K562 (cell line): Measurements from ENCODE around the gene GPR162. TPM values are rescaled to one million over a fixed set of nuclear protein-coding genes. Genes with fewer than 3 reads are reported as not detected.

Experiments used
- ATAC-seq: fragments of 200-7000 bp; cut with Tn5 transposase; 3 replicates; pipeline ENCODE4 v1.9.1; 2020; ENCODE audit warnings: moderate library complexity
- BruUV-seq: library from RNA; stranded (reverse); fragments of 400-500 nt; replicated peaks from 2 replicates; lab custom pipeline; 2021; lab: Mats Ljungman, UMichigan
- CTCF ChIA-PET: fragments of 300-600 bp; formaldehyde crosslinking; extraction: SDS; loops from one replicate; lab custom pipeline; 2021; ENCODE audit warnings: low intra/inter-chr PET ratio; lab: Yijun Ruan, JAX
- POLR2A ChIA-PET: fragments of 300-600, 350-650 bp; sonication (Branson Sonifier 250); formaldehyde crosslinking; extraction: SDS; loops from one replicate; lab custom pipeline; 2021; ENCODE audit warnings: antibody characterized with exemption, inconsistent platforms; lab: Yijun Ruan, JAX
- DNase-seq, 4 experiments: peaks; one replicate each; pipeline versions ENCODE4 v3.0.0 to v3.0.0-alpha.2; 2011 to 2018; ENCODE audit warnings: low spot score in 3 of 4, mixed read lengths in 3 of 4; ENCODE audit errors: extremely low read depth in 1 of 4
- FAIRE-seq: peaks from 2 replicates; lab custom pipeline; 2011; peaks lifted over from hg19 to GRCh38; lab: Jason Lieb, UNC
- H2AFZ ChIP-seq: 2 replicates; pipeline ENCODE4 v1.6.0; 2011; ENCODE audit warnings: low read depth, low read length, control low read depth, inconsistent platforms
- H3K27ac ChIP-seq: fragments of 200-600 bp; 3 replicates; pipeline ENCODE4 v1.8.0; 2011; ENCODE audit warnings: low read depth, mild to moderate bottlenecking, control low read depth, inconsistent platforms, low read length, moderate library complexity, mixed read lengths; ENCODE audit errors: extremely low read depth
- H3K27me3 ChIP-seq, 2 experiments: fragments of 300-600 bp in 1 of 2; 2 replicates in 1 of 2; 3 replicates in 1 of 2; pipeline versions ENCODE4 v1.6.0 to v1.8.0; 2011; ENCODE audit warnings: inconsistent platforms in 2 of 2, low read length in 2 of 2, mild to moderate bottlenecking in 1 of 2, mixed read lengths in 1 of 2, moderate library complexity in 1 of 2; ENCODE audit not compliant: control insufficient read depth in 2 of 2, insufficient read depth in 2 of 2
- H3K36me3 ChIP-seq: fragments of 300-600 bp; 3 replicates; pipeline ENCODE4 v1.8.0; 2011; ENCODE audit warnings: mild to moderate bottlenecking, low read length, inconsistent platforms; ENCODE audit not compliant: control insufficient read depth, insufficient read depth
- H3K4me1 ChIP-seq, 2 experiments: fragments of 200-600 bp in 1 of 2; replicated peaks in 1 of 2; 2 replicates in 1 of 2; 3 replicates in 1 of 2; pipeline versions ENCODE4 v1.5.1 to v1.8.0; 2011; ENCODE audit warnings: inconsistent platforms in 2 of 2, low read length in 2 of 2, mild to moderate bottlenecking in 1 of 2, mixed read lengths in 1 of 2, moderate library complexity in 1 of 2; ENCODE audit not compliant: control insufficient read depth in 2 of 2, insufficient read depth in 2 of 2
- H3K4me2 ChIP-seq: 2 replicates; pipeline ENCODE4 v1.6.1; 2011; ENCODE audit warnings: low read length, control low read depth, inconsistent platforms, mixed read lengths; ENCODE audit not compliant: insufficient read depth
- H3K4me3 ChIP-seq: fragments of 200-600 bp; sonication (generic), shearing (Covaris generic); 2 replicates; pipeline ENCODE4 v1.5.1; 2016; ENCODE audit warnings: control low read depth, inconsistent platforms
- H3K79me2 ChIP-seq: fragments of 200-600 bp; 3 replicates; pipeline ENCODE4 v1.8.0; 2011; ENCODE audit warnings: low read length, inconsistent platforms; ENCODE audit not compliant: control insufficient read depth, insufficient read depth
- H3K9ac ChIP-seq, 2 experiments: 2 replicates each; pipeline versions ENCODE4 v1.6.0 to v1.6.1; 2011; ENCODE audit warnings: low read depth in 2 of 2, low read length in 2 of 2, control low read depth in 1 of 2, inconsistent platforms in 1 of 2, mild to moderate bottlenecking in 1 of 2, mixed read lengths in 1 of 2; ENCODE audit not compliant: insufficient read depth in 1 of 2
- H3K9me1 ChIP-seq: one replicate; pipeline ENCODE4 v1.6.0; 2011; ENCODE audit warnings: inconsistent platforms, mild to moderate bottlenecking, low read length, moderate library complexity; ENCODE audit not compliant: control insufficient read depth, insufficient read depth
- H3K9me3 ChIP-seq: replicated peaks from 2 replicates; pipeline ENCODE4 v1.5.1; 2011; ENCODE audit warnings: low read depth, low read length, inconsistent platforms; ENCODE audit not compliant: control insufficient read depth, insufficient read depth
- H4K20me1 ChIP-seq: replicated peaks from 2 replicates; pipeline ENCODE4 v1.6.1; 2011; ENCODE audit warnings: low read length, inconsistent platforms, mixed read lengths; ENCODE audit not compliant: control insufficient read depth, insufficient read depth
- BRCA1 ChIP-seq, 2 experiments: fragments of 450-650 bp in 1 of 2; sonication (generic) in 1 of 2; formaldehyde crosslinking in 1 of 2; IDR thresholded peaks; 2 replicates each; pipeline versions ENCODE4 v1.5.0 to v1.6.1; 2017 to 2020; ENCODE audit warnings: mild to moderate bottlenecking in 1 of 2, missing genetic modification reagents in 1 of 2
- CBX8 ChIP-seq: fragments of 200-600 bp; sonication (generic); IDR thresholded peaks from 2 replicates; pipeline ENCODE4 v1.6.1; 2012; ENCODE audit warnings: borderline replicate concordance, mixed run types, low read depth, mild to moderate bottlenecking, moderate library complexity, mixed read lengths, low read length, control low read depth, inconsistent platforms; ENCODE audit not compliant: poor library complexity, severe bottlenecking; ENCODE audit errors: extremely low read depth
- EHMT2 ChIP-seq: fragments of 450-650 bp; IDR thresholded peaks from 2 replicates; pipeline ENCODE4 v1.6.1; 2018; ENCODE audit warnings: antibody characterized with exemption
- GATA2 ChIP-seq: sonication (generic); formaldehyde crosslinking; IDR thresholded peaks from 2 replicates; pipeline ENCODE4 v1.4.0; 2020; ENCODE audit warnings: mild to moderate bottlenecking, missing genetic modification reagents
- HDAC1 ChIP-seq, 2 experiments: fragments of 450-650 bp; IDR thresholded peaks; 2 replicates each; pipeline ENCODE4 v1.6.1; 2016 to 2017; ENCODE audit warnings: inconsistent platforms in 1 of 2, mild to moderate bottlenecking in 1 of 2, moderate library complexity in 1 of 2
- MYC ChIP-seq, 2 experiments: fragments of 250-450 bp in 1 of 2; sonication (Bioruptor Pico) in 1 of 2; IDR thresholded peaks; 2 replicates each; pipeline versions ENCODE4 v1.5.1 to v1.6.1; 2012 to 2021; ENCODE audit warnings: low read depth in 2 of 2, borderline replicate concordance in 1 of 2, improper control_type of control experiment in 1 of 2, low read length in 1 of 2, mild to moderate bottlenecking in 1 of 2, moderate library complexity in 1 of 2
- POLR2H ChIP-seq: IDR thresholded peaks from 2 replicates; pipeline ENCODE4 v1.6.1; 2016; ENCODE audit warnings: missing genetic modification characterization, low read depth, mild to moderate bottlenecking, control low read depth, missing compliant biosample characterization, moderate library complexity
- PTRF ChIP-seq: fragments of 450-650 bp; IDR thresholded peaks from 2 replicates; pipeline ENCODE4 v1.6.1; 2016; ENCODE audit warnings: mild to moderate bottlenecking, missing genetic modification characterization, missing compliant biosample characterization
- RB1 ChIP-seq: fragments of 450-650 bp; IDR thresholded peaks from 2 replicates; pipeline ENCODE4 v1.6.1; 2017; ENCODE audit warnings: low read depth, mild to moderate bottlenecking
- SIN3A ChIP-seq, 2 experiments: fragments of 150-350 bp in 1 of 2; IDR thresholded peaks; 2 replicates each; pipeline ENCODE4 v1.6.1; 2011 to 2016; ENCODE audit warnings: borderline replicate concordance in 2 of 2, low read depth in 2 of 2, low read length in 2 of 2, mild to moderate bottlenecking in 2 of 2, moderate library complexity in 2 of 2; ENCODE audit not compliant: control insufficient read depth in 1 of 2
- SMC3 ChIP-seq: conservative IDR thresholded peaks from 2 replicates; pipeline ENCODE4 v1.6.1; 2011; ENCODE audit warnings: low read depth, low read length, improper control_type of control experiment; ENCODE audit not compliant: insufficient read depth
- TBL1XR1 ChIP-seq, 2 experiments: IDR thresholded peaks; 2 replicates each; pipeline ENCODE4 v1.6.1; 2012; ENCODE audit warnings: improper control_type of control experiment in 2 of 2, low read length in 2 of 2, mild to moderate bottlenecking in 1 of 2
- USF1 ChIP-seq: sonication (generic); formaldehyde crosslinking; IDR thresholded peaks from 2 replicates; pipeline ENCODE4 v1.9.0; 2022; ENCODE audit warnings: mild to moderate bottlenecking, missing genetic modification reagents
- ZBTB7A ChIP-seq: IDR thresholded peaks from 2 replicates; pipeline ENCODE4 v1.6.1; 2011; ENCODE audit warnings: low read depth, mild to moderate bottlenecking, low read length, moderate library complexity, borderline replicate concordance; ENCODE audit not compliant: control insufficient read depth
- ZNF121 ChIP-seq: sonication (generic); formaldehyde crosslinking; conservative IDR thresholded peaks from 2 replicates; pipeline ENCODE4 v1.8.0; 2022; ENCODE audit warnings: missing genetic modification reagents
- ZNF79 ChIP-seq: fragments of 250-450 bp; sonication (Bioruptor Pico); IDR thresholded peaks from 2 replicates; pipeline ENCODE4 v1.4.0; 2020; ENCODE audit warnings: low read depth, mild to moderate bottlenecking, moderate library complexity
- WGBS: fragments of 100-300 bp; shearing (Covaris generic); methylation state at CpG from one replicate; pipeline ENCODE4 v1.1.6; 2016; ENCODE audit warnings: low coverage, mixed read lengths; ENCODE audit not compliant: insufficient coverage; ENCODE audit errors: missing lambda C conversion rate; 5-methylcytosine and 5-hydroxymethylcytosine counted together
- in situ Hi-C: fragments of 300-500 bp; cut with MboI; formaldehyde crosslinking; loops from 4 replicates; pipeline ENCODE4 v1.15.0; 2018; ENCODE audit warnings: inconsistent platforms, mixed read lengths
- intact Hi-C: fragments of 100-400 bp; cut with micrococcal nuclease; formaldehyde crosslinking; loops from 2 replicates; pipeline ENCODE4 v1.14.2; 2022
- polyA plus RNA-seq, 8 experiments: library from polyadenylated mRNA; depleted of rRNA in 4 of 8; stranded (reverse) in 5 of 8; unstranded in 3 of 8; fragments of >200 nt; fragmentation: Nextera tagmentation in 2 of 8; fragmentation: Illumina TruSeq in 1 of 8; extraction: Ambion mirVana in 2 of 8; extraction: Trizol in 1 of 8; gene quantifications; 2 replicates each; pipeline versions ENCODE4 v1.2.1 to v1.2.3, GENCODE V29; 2011 to 2014; ENCODE audit warnings: inconsistent platforms in 1 of 8, missing spikeins in 1 of 8
- total RNA-seq, 7 experiments: library from RNA; depleted of rRNA in 6 of 7; stranded (reverse); fragments of >200 nt in 6 of 7; fragmentation: Illumina TruSeq in 2 of 7; extraction: Trizol in 2 of 7; gene quantifications; 2 replicates each; pipeline versions ENCODE4 v1.2.1 to v1.2.3, GENCODE V29; 2011 to 2021; ENCODE audit warnings: low replicate concordance in 1 of 7
- TF ChIP-seq, protein P1 (sequence below): sonication (generic); formaldehyde crosslinking; IDR thresholded peaks from 2 replicates; pipeline ENCODE4 v1.9.0; 2022; ENCODE audit warnings: mild to moderate bottlenecking, missing genetic modification reagents
- TF ChIP-seq, protein P2 (sequence below): fragments of 250-450 bp; sonication (Bioruptor Pico); IDR thresholded peaks from 2 replicates; pipeline ENCODE4 v1.8.0; 2021; ENCODE audit warnings: borderline replicate concordance, mild to moderate bottlenecking, moderate library complexity; ENCODE audit not compliant: poor library complexity, severe bottlenecking

GPR162 gene
- total and polyA plus RNA-seq, 9 of the 15 experiments (the other 6 are each of a cell fraction or from before 2014, with no cell fraction given) = 0.65 to 1.8 (median 1.1) TPM; not detected in 2

GRCh38 chr12:6843118-6843902 is 21.7 kb downstream of the GPR162 start:
- no TSS peak for BruUV-seq
- in situ Hi-C loops = no loop called here
- Histone ChIP-seq H3K4me1 (peaks cover 10 to 45% of the 10 kb centered on the region in 2 experiments; a peak in 4 of 5 replicates), H3K9me3 (no peaks in the 10 kb centered on the region), H2AFZ (peak overlapping the region; percentile 67), H3K36me3 (peaks cover 71% of the 10 kb centered on the region; the same call in 2 of the 3 replicates), H3K9ac (peak overlapping the region in 1 of 2 experiments; percentile 72; a peak in 3 of 4 replicates), H3K4me3 (no peak overlapping the region), H3K79me2 (no peaks in the 10 kb centered on the region), H3K27me3 (no peaks in the 10 kb centered on the region), H3K27ac (peak overlapping the region; percentile 57; the same call in 2 of the 3 replicates), H4K20me1 (no peaks in the 10 kb centered on the region; the same call in 1 of the 2 replicates), H3K4me2 (no peak overlapping the region), H3K9me1 (no peaks in the 10 kb centered on the region)
- FAIRE-seq = peak; percentile 81
- 38% methylated on average over 14 of the region's 16 CpGs for WGBS
- ATAC-seq = peak; percentile 93
- DNase-seq = peak; percentile 60 to 77 (median 70)
- intact Hi-C loops = no loop called here
- POLR2A ChIA-PET = interaction anchor here (0.8 to 4.8 kb wide), 8 partner anchors 8 to 26 kb away, joined by 3 to 39 read pairs (median 4); partner anchors contain the start of genes CDCA3, TPI1 and USP5
- CTCF ChIA-PET = interaction anchor here (0.7 kb wide), 1 partner anchor 64 kb away, joined by 5 read pairs; no protein-coding TSS in a partner anchor
- TF ChIP-seq, protein P1, sequence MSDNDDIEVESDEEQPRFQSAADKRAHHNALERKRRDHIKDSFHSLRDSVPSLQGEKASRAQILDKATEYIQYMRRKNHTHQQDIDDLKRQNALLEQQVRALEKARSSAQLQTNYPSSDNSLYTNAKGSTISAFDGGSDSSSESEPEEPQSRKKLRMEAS (CRISPR knock-in tag) = peak; percentile 95
- no peak for TF ChIP-seq TBL1XR1 (IDR thresholded peaks at IDR 0.05; ENCODE audit: low read length in 2 of 2)
- TF ChIP-seq SIN3A (IDR thresholded peaks at IDR 0.05; ENCODE audit: borderline replicate concordance in 2 of 2, control insufficient read depth in 1 of 2, low read depth in 2 of 2, low read length in 2 of 2) = no peak
- TF ChIP-seq POLR2H (tag) = no peak
- no peak for TF ChIP-seq CBX8
- TF ChIP-seq SMC3 = 0 out of 2 replicates have a peak, but pooled peaks have one; percentile 18
- TF ChIP-seq ZBTB7A = peak; percentile 32; the same call in 1 of the 2 replicates
- no peak for TF ChIP-seq RB1
- TF ChIP-seq PTRF (tag) = no peak
- TF ChIP-seq USF1 (CRISPR knock-in tag) = peak; percentile 80
- no peak for TF ChIP-seq ZNF79 (CRISPR knock-in tag)
- TF ChIP-seq HDAC1 (IDR thresholded peaks at IDR 0.05) = 0 out of 4 replicates have a peak, but pooled peaks of 1 of the 2 experiments have one; percentile 32
- TF ChIP-seq ZNF121 (CRISPR knock-in tag) = no peak
- no peak for TF ChIP-seq GATA2
- TF ChIP-seq, protein P2, sequence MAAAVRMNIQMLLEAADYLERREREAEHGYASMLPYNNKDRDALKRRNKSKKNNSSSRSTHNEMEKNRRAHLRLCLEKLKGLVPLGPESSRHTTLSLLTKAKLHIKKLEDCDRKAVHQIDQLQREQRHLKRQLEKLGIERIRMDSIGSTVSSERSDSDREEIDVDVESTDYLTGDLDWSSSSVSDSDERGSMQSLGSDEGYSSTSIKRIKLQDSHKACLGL = no peak
- no peak for TF ChIP-seq BRCA1 (IDR thresholded peaks at IDR 0.05)
- no peak for TF ChIP-seq BRCA1 (CRISPR knock-in tag; IDR thresholded peaks at IDR 0.05)
- peak; percentile 46; the same call in 1 of the 2 replicates for TF ChIP-seq MYC (IDR thresholded peaks at IDR 0.05; ENCODE audit: low read depth, low read length)
- TF ChIP-seq MYC (CRISPR knock-in tag; IDR thresholded peaks at IDR 0.05; ENCODE audit: borderline replicate concordance, low read depth) = no peak
- no peak for TF ChIP-seq EHMT2
